Kasumi-1 (cell line): ENCODE measurements around the gene GNAL.
A peak's percentile ranks its signal among the peaks of the same experiment; 100 is the strongest.

ENCODE experiments used
- DNase-seq, 2 experiments: peaks; one replicate each; lab custom pipeline; 2025; lab: John Stamatoyannopoulos, UW

Gene GNAL

DNA sequence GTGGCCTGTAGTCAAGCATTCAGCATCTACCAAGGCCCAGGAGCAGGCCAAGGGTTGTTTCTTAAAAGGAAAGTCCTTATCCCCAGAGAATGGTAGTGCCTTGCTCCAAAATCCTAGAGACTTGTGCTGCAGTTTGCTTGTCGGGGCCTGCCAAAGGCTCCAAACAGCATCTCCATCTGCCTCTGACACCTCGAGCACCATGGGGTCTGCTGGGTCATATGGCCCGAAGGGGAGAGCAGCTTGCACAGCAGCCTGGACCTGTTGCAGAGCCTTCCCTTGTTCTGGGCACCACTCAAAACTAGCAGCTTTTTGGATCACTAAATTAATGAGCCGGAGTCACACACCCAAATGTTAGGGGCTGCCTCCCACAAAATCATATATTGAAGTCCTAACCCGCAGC is 35.7 kb downstream of the GNAL start:
- no peak for DNase-seq

GRCh38 chr18:11726556-11726955 is 37.5 kb downstream of the GNAL start:
- no peak for DNase-seq

DNA sequence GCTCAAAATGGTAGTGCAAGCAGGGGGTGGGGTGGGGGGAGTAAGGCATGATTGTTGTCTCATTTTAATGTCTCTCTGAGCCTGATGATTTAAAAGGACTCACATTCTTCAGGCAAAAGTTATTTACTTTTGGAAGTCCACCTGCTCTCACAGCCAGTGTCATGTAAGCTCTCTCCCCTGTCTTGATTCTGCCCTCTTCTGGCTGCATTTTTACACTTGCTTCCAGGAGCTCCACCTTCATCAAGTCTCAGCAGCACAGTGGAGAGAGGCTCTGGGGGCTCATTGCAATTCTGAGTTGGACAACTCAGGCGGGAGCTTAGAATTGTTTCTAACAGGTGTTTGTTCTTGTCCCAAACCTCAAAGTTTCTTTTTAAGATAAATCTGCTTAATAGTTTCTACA is 39.2 kb downstream of the GNAL start:
- peak in 1 of 2 experiments; percentile 26 for DNase-seq

- no peak for DNase-seq
Measured at GRCh38 chr18:11729556-11729955, 40.5 kb downstream of the GNAL start.

GRCh38 chr18:11733031-11733430 is 44.0 kb downstream of the GNAL start:
- DNase-seq = peak; percentile 50 to 71

- DNase-seq = no peak
Measured at GRCh38 chr18:11736656-11737055, 47.6 kb downstream of the GNAL start.

- DNase-seq = no peak
Measured at GRCh38 chr18:11739893-11740292, 50.8 kb downstream of the GNAL start.

DNA sequence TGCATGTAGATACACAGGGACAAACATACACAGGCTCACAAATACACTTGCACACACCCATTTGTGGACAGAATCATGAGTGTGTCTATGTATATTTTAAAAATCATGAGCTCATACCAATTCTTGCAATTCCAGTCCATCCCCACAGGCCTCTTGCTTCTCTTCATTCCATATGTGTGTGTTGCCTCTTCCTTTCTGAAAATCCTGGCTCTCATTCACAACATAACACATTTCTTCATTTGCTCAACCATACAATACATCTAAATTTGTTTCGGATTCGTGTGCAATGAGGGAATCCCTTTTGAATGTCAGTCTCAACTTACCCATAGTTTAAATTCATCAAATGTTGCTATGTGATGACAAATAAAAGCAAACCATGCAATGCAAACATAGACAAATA is 51.4 kb downstream of the GNAL start:
- no peak for DNase-seq

GRCh38 chr18:11741505-11742145 is 52.6 kb downstream of the GNAL start:
- peak; percentile 45 to 78 for DNase-seq

DNA sequence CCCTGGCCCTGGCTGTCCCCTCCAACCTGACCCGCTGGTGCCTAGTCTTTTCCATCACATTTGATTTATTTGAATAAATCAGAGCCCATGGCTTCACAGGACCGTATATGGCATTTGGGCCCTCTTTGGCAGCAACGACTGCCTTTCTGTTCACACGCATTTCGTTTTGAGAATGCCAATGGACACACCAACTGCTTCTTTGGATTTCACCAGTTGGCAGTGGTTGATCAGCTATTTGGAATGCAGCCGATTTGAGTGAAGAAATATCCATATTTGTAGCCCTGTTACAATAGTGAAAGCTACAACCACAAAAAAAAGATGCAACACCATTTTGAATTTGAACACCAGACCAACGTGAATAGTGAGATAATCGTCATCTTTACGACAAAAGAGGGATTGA is 56.5 kb downstream of the GNAL start:
- DNase-seq = no peak

- no peak for DNase-seq
Measured at GRCh38 chr18:11747286-11747685, 58.2 kb downstream of the GNAL start.

GRCh38 chr18:11747731-11748130 is 58.7 kb downstream of the GNAL start:
- no peak for DNase-seq

DNA sequence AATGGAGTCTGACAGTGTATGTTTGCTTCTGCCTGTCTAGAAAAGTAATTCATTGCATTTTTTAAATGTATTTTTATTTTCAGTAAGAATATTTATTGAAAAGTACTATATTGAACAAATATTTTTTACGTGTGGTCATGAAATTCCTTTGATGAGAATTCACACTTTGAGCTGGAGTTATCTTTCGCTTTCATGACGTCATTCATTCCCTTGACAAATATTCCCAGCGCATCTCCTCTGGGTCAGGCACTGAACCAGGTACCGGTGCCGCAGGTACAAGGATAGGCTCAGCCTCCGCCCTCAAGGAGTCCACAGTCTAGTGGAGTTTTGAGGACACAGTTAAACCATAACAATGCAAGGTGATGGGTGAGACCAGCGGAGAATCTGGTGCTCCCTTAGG is 60.2 kb downstream of the GNAL start:
- DNase-seq = no peak

GRCh38 chr18:11750171-11750570 is 61.1 kb downstream of the GNAL start:
- no peak for DNase-seq

DNA sequence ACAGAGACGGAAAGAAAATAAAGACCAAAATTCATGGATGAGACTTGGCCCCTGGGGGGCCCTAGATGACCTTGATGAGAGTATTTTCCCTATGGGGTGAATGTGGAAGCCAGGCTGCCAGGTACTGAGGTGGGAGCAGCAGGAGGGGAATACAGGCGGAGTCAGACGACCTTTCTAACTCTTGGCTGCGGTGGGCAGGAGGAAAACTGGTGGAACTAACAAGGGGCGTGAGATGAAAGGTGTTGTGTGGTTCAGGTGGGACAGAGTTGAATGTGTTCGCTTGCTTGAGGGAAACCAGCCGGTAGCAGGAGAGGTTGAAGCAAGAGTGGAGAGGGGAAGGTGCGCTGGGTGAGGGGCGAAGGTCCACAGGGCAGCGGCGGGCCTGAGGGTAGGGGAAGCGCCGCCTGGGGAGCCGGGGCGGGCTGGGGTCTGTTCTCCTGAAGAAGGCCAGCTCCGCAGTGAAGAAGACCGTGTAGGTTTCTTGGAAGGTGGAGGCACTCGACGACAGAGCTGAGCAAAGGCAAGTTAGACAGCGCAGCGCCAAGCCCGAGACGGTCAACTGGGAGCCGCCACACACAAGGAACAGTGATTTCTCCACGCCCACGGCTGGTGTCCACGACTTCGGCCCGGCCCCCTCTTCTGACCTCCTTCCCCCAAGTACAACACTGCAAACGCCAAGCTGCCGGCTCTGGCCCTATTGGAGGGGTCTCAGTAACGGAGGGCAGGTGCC is 61.7 kb downstream of the GNAL start:
- no peak for DNase-seq

DNA sequence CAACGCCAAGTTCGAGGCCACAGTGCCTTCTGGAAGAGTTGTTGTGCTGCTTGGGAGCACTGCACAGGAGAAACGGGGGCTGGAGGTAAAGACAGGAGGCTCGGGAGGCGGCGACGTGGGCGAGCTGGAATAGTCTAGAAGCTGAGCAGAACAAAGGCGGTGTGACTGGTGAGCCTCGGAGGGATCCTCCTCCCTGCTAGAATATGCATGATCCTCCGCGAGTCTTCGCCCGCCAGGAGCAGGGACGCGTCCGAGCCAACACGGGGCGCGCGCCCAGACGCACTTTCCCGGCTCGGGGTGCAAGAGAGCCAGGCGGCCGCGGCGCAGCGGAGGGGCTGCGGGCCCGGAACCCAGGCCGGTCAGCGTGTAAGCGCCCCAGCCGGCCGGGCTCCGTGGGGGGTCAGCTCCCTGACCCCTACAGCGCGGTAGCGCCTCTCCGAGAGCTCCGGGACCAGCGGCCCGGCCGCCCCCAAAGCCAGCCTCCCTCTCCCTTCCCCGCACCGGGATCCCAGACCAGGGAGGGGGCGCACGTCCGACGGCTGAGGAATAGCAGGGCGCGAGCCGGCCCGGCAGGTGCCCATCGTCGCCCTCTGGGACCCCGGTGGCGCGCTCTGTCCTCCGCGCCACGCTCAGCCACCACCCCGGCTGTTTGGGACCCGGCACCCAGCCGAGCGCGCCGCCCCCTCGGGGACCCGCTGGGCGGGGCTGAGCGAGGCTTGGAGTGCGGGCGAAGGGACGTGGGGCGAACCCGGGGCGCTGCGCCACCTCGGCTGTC is 62.5 kb downstream of the GNAL start:
- DNase-seq = no peak

- no peak for DNase-seq
Measured at GRCh38 chr18:11752116-11752911, 63.2 kb downstream of the GNAL start.

DNA sequence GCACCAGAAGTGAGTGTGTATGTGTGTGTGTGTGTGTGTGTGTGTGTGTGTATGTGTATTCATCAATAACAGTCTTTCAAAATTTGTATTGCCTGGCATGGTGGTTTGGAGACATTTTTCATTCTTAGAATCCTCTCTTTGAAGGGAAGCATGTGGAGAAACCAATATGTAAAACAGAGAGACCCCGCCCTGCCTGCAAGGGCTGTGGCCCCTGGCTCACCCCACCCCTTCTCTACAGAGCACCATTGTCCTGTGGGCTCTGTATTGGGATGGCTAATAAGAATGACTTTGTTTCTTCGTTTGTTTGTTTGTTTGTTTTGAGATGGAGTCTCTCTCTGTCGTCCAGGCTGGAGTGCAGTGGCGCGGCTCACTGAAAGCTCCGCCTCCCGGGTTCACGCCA is 65.9 kb downstream of the GNAL start:
- no peak for DNase-seq

GRCh38 chr18:11757084-11757590 is 68.1 kb downstream of the GNAL start:
- no peak for DNase-seq

- no peak for DNase-seq
Measured at GRCh38 chr18:11759456-11759855, 70.4 kb downstream of the GNAL start.

GRCh38 chr18:11760498-11761167 is 71.6 kb downstream of the GNAL start:
- no peak for DNase-seq
